IPS DF 4.7 (cell line): ENCODE measurements around the gene ANTXR1.

Experiments
- DNase-seq: peaks from one replicate; pipeline ENCODE4 v3.0.0-alpha.2; 2013; ENCODE audit warnings: low spot score; ENCODE audit errors: extremely low read depth

The ANTXR1 gene

GRCh38 chr2:69204654-69205053 lies 191.7 kb downstream of the ANTXR1 start:
- DNase-seq = no peak

GRCh38 chr2:69205076-69205475 lies 192.1 kb downstream of the ANTXR1 start:
- no peak for DNase-seq

GRCh38 chr2:69205491-69205890 lies 192.5 kb downstream of the ANTXR1 start:
- no peak for DNase-seq

GRCh38 chr2:69208023-69208595 lies 195.1 kb downstream of the ANTXR1 start:
- DNase-seq = no peak

- DNase-seq = peak; percentile 36
These were observed 196.5 kb downstream of the ANTXR1 start for GRCh38 chr2:69209482-69209881.

GRCh38 chr2:69210385-69210784 lies 197.4 kb downstream of the ANTXR1 start:
- DNase-seq = no peak

GRCh38 chr2:69211048-69211447 lies 198.1 kb downstream of the ANTXR1 start:
- no peak for DNase-seq

- DNase-seq = no peak
These were observed 198.7 kb downstream of the ANTXR1 start for GRCh38 chr2:69211686-69212085.

GRCh38 chr2:69212238-69213028 lies 199.5 kb downstream of the ANTXR1 start:
- DNase-seq = no peak

GRCh38 chr2:69213201-69213600 lies 200.2 kb downstream of the ANTXR1 start:
- DNase-seq = no peak

GRCh38 chr2:69213782-69214181 lies 200.8 kb downstream of the ANTXR1 start:
- no peak for DNase-seq

- no peak for DNase-seq
These were observed 201.9 kb downstream of the ANTXR1 start for GRCh38 chr2:69214898-69215297.

- DNase-seq = no peak
These were observed 203.8 kb downstream of the ANTXR1 start for GRCh38 chr2:69216535-69217332.

GRCh38 chr2:69217333-69218080 lies 204.5 kb downstream of the ANTXR1 start:
- DNase-seq = no peak

GRCh38 chr2:69221512-69221911 lies 208.5 kb downstream of the ANTXR1 start:
- DNase-seq = no peak

GRCh38 chr2:69221960-69222751 lies 209.2 kb downstream of the ANTXR1 start:
- no peak for DNase-seq

GRCh38 chr2:69222953-69223658 lies 210.1 kb downstream of the ANTXR1 start:
- DNase-seq = no peak

GRCh38 chr2:69223759-69224511 lies 211.0 kb downstream of the ANTXR1 start:
- no peak for DNase-seq

- DNase-seq = no peak
These were observed 211.5 kb downstream of the ANTXR1 start for GRCh38 chr2:69224512-69224837.

- no peak for DNase-seq
These were observed 213.0 kb downstream of the ANTXR1 start for GRCh38 chr2:69225933-69226332.
